ENCODE measurements around the gene ABHD16A. TPM values are rescaled to one million over a fixed set of nuclear protein-coding genes. Genes with fewer than 3 reads are reported as not detected.

Gene ABHD16A
- total and polyA plus RNA-seq, 10 of the 15 experiments (the other 5 are each of a cell fraction or from before 2014, with no cell fraction given) = 7.5 to 43.0 (median 32.9) TPM

Small RNAs within 50 kb of the gene (microRNA-seq; reads per million reads assigned to microRNA genes)
- gene MIR4646 = not detected

Small RNAs within 50 kb of the gene (small RNA-seq; reads per million reads assigned to genes)
- not detected for gene LY6G6D
- not detected for gene MIR4646
- gene RF00019 = not detected

Other genes starting within 250 kb of the ABHD16A start
Only the 7 nearest of the 39 such genes appear.
- gene LY6G5C, start 22.3 kb downstream of the ABHD16A start, total RNA-seq (2014; rRNA removed) = 0.71 and 1.5 TPM in 2 replicates
- gene LY6G5C, start 22.3 kb downstream of the ABHD16A start, total RNA-seq (2014; rRNA removed; fragmentation: Illumina TruSeq; extraction: Trizol) = 0.76 and 0.92 TPM in 2 replicates
- 1.7 and 1.8 TPM in 2 replicates for gene LY6G5C, start 22.3 kb downstream of the ABHD16A start, total RNA-seq (2021)
- gene LY6G5C, start 22.3 kb downstream of the ABHD16A start, polyA plus RNA-seq (2011; rRNA removed) = 1.3 and 2.6 TPM in 2 replicates
- gene LY6G5C, start 22.3 kb downstream of the ABHD16A start, polyA plus RNA-seq (2014; fragmentation: Illumina TruSeq; extraction: Trizol) = 1.7 and 2.5 TPM in 2 replicates
- 1 to 10 TPM in 1 of 2 experiments, under 1 TPM in 1; 0.87 to 1.2 TPM for gene LY6G5C, start 22.3 kb downstream of the ABHD16A start, polyA plus RNA-seq (2014; fragmentation: Nextera tagmentation; extraction: Ambion mirVana)
- gene LY6G5C, start 22.3 kb downstream of the ABHD16A start, polyA plus RNA-seq (2014; rRNA removed) = 0.98 and 1.8 TPM in 2 replicates
- 1 to 10 TPM; 4.0 to 6.1 TPM for gene LY6G5C, start 22.3 kb downstream of the ABHD16A start, polyA plus RNA-seq (2016; fragmentation: Nextera tagmentation; extraction: Ambion mirVana)
- not detected in 2 replicates for gene LY6G6F, start 3.5 kb upstream of the ABHD16A start, total RNA-seq (2014; rRNA removed)
- not detected in 2 replicates for gene LY6G6F, start 3.5 kb upstream of the ABHD16A start, total RNA-seq (2014; rRNA removed; fragmentation: Illumina TruSeq; extraction: Trizol)
- not detected in 2 replicates for gene LY6G6F, start 3.5 kb upstream of the ABHD16A start, total RNA-seq (2021)
- not detected in 2 replicates for gene LY6G6F, start 3.5 kb upstream of the ABHD16A start, polyA plus RNA-seq (2011; rRNA removed)
- not detected in 2 replicates for gene LY6G6F, start 3.5 kb upstream of the ABHD16A start, polyA plus RNA-seq (2014; fragmentation: Illumina TruSeq; extraction: Trizol)
- gene LY6G6F, start 3.5 kb upstream of the ABHD16A start, polyA plus RNA-seq (2014; fragmentation: Nextera tagmentation; extraction: Ambion mirVana) = not detected
- gene LY6G6F, start 3.5 kb upstream of the ABHD16A start, polyA plus RNA-seq (2014; rRNA removed) = not detected in 2 replicates
- gene LY6G6F, start 3.5 kb upstream of the ABHD16A start, polyA plus RNA-seq (2016; fragmentation: Nextera tagmentation; extraction: Ambion mirVana) = not detected
- not detected in 2 replicates for gene LY6G6D, start 12.0 kb upstream of the ABHD16A start, total RNA-seq (2014; rRNA removed)
- not detected in 2 replicates for gene LY6G6D, start 12.0 kb upstream of the ABHD16A start, total RNA-seq (2014; rRNA removed; fragmentation: Illumina TruSeq; extraction: Trizol)
- gene LY6G6D, start 12.0 kb upstream of the ABHD16A start, total RNA-seq (2021) = not detected in 2 replicates
- gene LY6G6D, start 12.0 kb upstream of the ABHD16A start, polyA plus RNA-seq (2011; rRNA removed) = not detected in 2 replicates
- not detected in 2 replicates for gene LY6G6D, start 12.0 kb upstream of the ABHD16A start, polyA plus RNA-seq (2014; fragmentation: Illumina TruSeq; extraction: Trizol)
- not detected for gene LY6G6D, start 12.0 kb upstream of the ABHD16A start, polyA plus RNA-seq (2014; fragmentation: Nextera tagmentation; extraction: Ambion mirVana)
- gene LY6G6D, start 12.0 kb upstream of the ABHD16A start, polyA plus RNA-seq (2014; rRNA removed) = not detected in 2 replicates
- not detected for gene LY6G6D, start 12.0 kb upstream of the ABHD16A start, polyA plus RNA-seq (2016; fragmentation: Nextera tagmentation; extraction: Ambion mirVana)
- gene LY6G6C, start 18.4 kb upstream of the ABHD16A start, total RNA-seq (2014; rRNA removed) = not detected in 2 replicates
- gene LY6G6C, start 18.4 kb upstream of the ABHD16A start, total RNA-seq (2014; rRNA removed; fragmentation: Illumina TruSeq; extraction: Trizol) = not detected in 2 replicates
- gene LY6G6C, start 18.4 kb upstream of the ABHD16A start, total RNA-seq (2021) = not detected in 2 replicates
- not detected in 2 replicates for gene LY6G6C, start 18.4 kb upstream of the ABHD16A start, polyA plus RNA-seq (2011; rRNA removed)
- gene LY6G6C, start 18.4 kb upstream of the ABHD16A start, polyA plus RNA-seq (2014; fragmentation: Illumina TruSeq; extraction: Trizol) = not detected in 2 replicates
- gene LY6G6C, start 18.4 kb upstream of the ABHD16A start, polyA plus RNA-seq (2014; fragmentation: Nextera tagmentation; extraction: Ambion mirVana) = not detected
- gene LY6G6C, start 18.4 kb upstream of the ABHD16A start, polyA plus RNA-seq (2014; rRNA removed) = not detected in 2 replicates
- gene LY6G6C, start 18.4 kb upstream of the ABHD16A start, polyA plus RNA-seq (2016; fragmentation: Nextera tagmentation; extraction: Ambion mirVana) = not detected
- gene MPIG6B, start 20.0 kb upstream of the ABHD16A start, total RNA-seq (2014; rRNA removed) = not detected in 2 replicates
- not detected in 2 replicates for gene MPIG6B, start 20.0 kb upstream of the ABHD16A start, total RNA-seq (2014; rRNA removed; fragmentation: Illumina TruSeq; extraction: Trizol)
- gene MPIG6B, start 20.0 kb upstream of the ABHD16A start, total RNA-seq (2021) = not detected in 2 replicates
- gene MPIG6B, start 20.0 kb upstream of the ABHD16A start, polyA plus RNA-seq (2011; rRNA removed) = not detected in 2 replicates
- not detected in 2 replicates for gene MPIG6B, start 20.0 kb upstream of the ABHD16A start, polyA plus RNA-seq (2014; fragmentation: Illumina TruSeq; extraction: Trizol)
- gene MPIG6B, start 20.0 kb upstream of the ABHD16A start, polyA plus RNA-seq (2014; fragmentation: Nextera tagmentation; extraction: Ambion mirVana) = not detected
- gene MPIG6B, start 20.0 kb upstream of the ABHD16A start, polyA plus RNA-seq (2014; rRNA removed) = not detected in 2 replicates
- gene MPIG6B, start 20.0 kb upstream of the ABHD16A start, polyA plus RNA-seq (2016; fragmentation: Nextera tagmentation; extraction: Ambion mirVana) = not detected
- gene DDAH2, start 26.0 kb upstream of the ABHD16A start, total RNA-seq (2014; rRNA removed) = 6.6 and 9.5 TPM in 2 replicates
- 4.7 and 6.3 TPM in 2 replicates for gene DDAH2, start 26.0 kb upstream of the ABHD16A start, total RNA-seq (2014; rRNA removed; fragmentation: Illumina TruSeq; extraction: Trizol)
- gene DDAH2, start 26.0 kb upstream of the ABHD16A start, total RNA-seq (2021) = 8.3 and 10.8 TPM in 2 replicates
- 2.1 and 3.5 TPM in 2 replicates for gene DDAH2, start 26.0 kb upstream of the ABHD16A start, polyA plus RNA-seq (2011; rRNA removed)
- gene DDAH2, start 26.0 kb upstream of the ABHD16A start, polyA plus RNA-seq (2014; fragmentation: Illumina TruSeq; extraction: Trizol) = 0.35 and 2.1 TPM in 2 replicates
- 1 to 10 TPM in 1 of 2 experiments, under 1 TPM in 1; 0.35 to 2.1 TPM for gene DDAH2, start 26.0 kb upstream of the ABHD16A start, polyA plus RNA-seq (2014; fragmentation: Nextera tagmentation; extraction: Ambion mirVana)
- 9.9 and 12.2 TPM in 2 replicates for gene DDAH2, start 26.0 kb upstream of the ABHD16A start, polyA plus RNA-seq (2014; rRNA removed)
- 1 to 10 TPM; 6.1 to 7.2 TPM for gene DDAH2, start 26.0 kb upstream of the ABHD16A start, polyA plus RNA-seq (2016; fragmentation: Nextera tagmentation; extraction: Ambion mirVana)
- 647 and 648 TPM in 2 replicates for gene CLIC1, start 33.2 kb upstream of the ABHD16A start, total RNA-seq (2014; rRNA removed)
- gene CLIC1, start 33.2 kb upstream of the ABHD16A start, total RNA-seq (2014; rRNA removed; fragmentation: Illumina TruSeq; extraction: Trizol) = 608 and 625 TPM in 2 replicates
- gene CLIC1, start 33.2 kb upstream of the ABHD16A start, total RNA-seq (2021) = 446 and 458 TPM in 2 replicates
- 890 and 943 TPM in 2 replicates for gene CLIC1, start 33.2 kb upstream of the ABHD16A start, polyA plus RNA-seq (2011; rRNA removed)
- gene CLIC1, start 33.2 kb upstream of the ABHD16A start, polyA plus RNA-seq (2014; fragmentation: Illumina TruSeq; extraction: Trizol) = 712 and 725 TPM in 2 replicates
- gene CLIC1, start 33.2 kb upstream of the ABHD16A start, polyA plus RNA-seq (2014; fragmentation: Nextera tagmentation; extraction: Ambion mirVana) = 1,000 to 10,000 TPM; 1,083 to 1,266 TPM
- 563 and 612 TPM in 2 replicates for gene CLIC1, start 33.2 kb upstream of the ABHD16A start, polyA plus RNA-seq (2014; rRNA removed)
- gene CLIC1, start 33.2 kb upstream of the ABHD16A start, polyA plus RNA-seq (2016; fragmentation: Nextera tagmentation; extraction: Ambion mirVana) = 100 to 1,000 TPM; 600 to 622 TPM